ENCODE results near the gene TENM4. TPM values are rescaled to one million over a fixed set of nuclear protein-coding genes. Genes with fewer than 3 reads are reported as not detected.

The TENM4 gene
- polyA plus RNA-seq, 1 experiment, result 0.39 TPM

DNA sequence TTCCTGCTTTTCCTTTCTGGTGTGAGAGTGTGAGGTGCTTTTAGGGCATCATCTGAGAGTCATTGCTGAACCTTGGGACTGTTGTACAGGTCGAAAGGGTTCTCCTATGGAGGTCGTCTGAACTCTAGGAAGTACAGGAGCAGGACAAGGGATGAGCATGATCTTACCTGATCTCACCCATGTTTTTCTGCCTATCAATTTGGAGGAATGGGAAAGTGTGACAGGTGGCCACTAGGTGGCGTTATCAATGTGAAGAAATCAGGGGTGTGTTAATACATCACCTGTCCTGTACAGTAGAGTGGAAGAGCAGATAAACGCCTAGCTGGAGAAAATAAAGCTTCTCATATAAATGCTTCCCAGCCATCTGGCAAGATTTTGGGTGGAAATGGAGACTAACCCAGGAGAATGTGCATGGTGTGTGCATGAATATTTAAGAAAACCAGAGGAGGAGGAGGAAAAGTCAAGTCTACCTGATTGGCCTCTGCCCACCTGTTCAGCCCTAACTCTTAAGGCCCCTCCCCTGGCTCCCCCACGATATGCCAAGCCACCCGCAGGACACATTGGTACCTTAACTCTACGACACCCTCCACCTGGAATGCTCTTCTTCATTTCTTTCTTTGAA lies 794.2 kb downstream of the TENM4 start:
- ChIA-PET POLR2A (no interaction called here), CTCF (interaction anchor here (0.6 to 5.8 kb wide), 53 partner anchors 8 to 1510 kb away, joined by 3 to 77 read pairs (median 7); no protein-coding TSS in a partner anchor)
- no peaks in the 10 kb centered on the region for H3K36me3 ChIP-seq (ENCODE audit: control insufficient read depth, insufficient read depth, low read length)
- DNase-seq (ENCODE audit: low read depth), result no peak
- no peak overlapping the region for H3K4me3 ChIP-seq (ENCODE audit: low read depth, low read length)
- TF ChIP-seq, protein P1, sequence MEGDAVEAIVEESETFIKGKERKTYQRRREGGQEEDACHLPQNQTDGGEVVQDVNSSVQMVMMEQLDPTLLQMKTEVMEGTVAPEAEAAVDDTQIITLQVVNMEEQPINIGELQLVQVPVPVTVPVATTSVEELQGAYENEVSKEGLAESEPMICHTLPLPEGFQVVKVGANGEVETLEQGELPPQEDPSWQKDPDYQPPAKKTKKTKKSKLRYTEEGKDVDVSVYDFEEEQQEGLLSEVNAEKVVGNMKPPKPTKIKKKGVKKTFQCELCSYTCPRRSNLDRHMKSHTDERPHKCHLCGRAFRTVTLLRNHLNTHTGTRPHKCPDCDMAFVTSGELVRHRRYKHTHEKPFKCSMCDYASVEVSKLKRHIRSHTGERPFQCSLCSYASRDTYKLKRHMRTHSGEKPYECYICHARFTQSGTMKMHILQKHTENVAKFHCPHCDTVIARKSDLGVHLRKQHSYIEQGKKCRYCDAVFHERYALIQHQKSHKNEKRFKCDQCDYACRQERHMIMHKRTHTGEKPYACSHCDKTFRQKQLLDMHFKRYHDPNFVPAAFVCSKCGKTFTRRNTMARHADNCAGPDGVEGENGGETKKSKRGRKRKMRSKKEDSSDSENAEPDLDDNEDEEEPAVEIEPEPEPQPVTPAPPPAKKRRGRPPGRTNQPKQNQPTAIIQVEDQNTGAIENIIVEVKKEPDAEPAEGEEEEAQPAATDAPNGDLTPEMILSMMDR (IDR thresholded peaks at IDR 0.05; ENCODE audit: insufficient read depth, low read depth, low read length), result peak; percentile 72
- peaks cover 4% of the 10 kb centered on the region for H3K27me3 ChIP-seq (ENCODE audit: control insufficient read depth, insufficient read depth, low read length)

DNA sequence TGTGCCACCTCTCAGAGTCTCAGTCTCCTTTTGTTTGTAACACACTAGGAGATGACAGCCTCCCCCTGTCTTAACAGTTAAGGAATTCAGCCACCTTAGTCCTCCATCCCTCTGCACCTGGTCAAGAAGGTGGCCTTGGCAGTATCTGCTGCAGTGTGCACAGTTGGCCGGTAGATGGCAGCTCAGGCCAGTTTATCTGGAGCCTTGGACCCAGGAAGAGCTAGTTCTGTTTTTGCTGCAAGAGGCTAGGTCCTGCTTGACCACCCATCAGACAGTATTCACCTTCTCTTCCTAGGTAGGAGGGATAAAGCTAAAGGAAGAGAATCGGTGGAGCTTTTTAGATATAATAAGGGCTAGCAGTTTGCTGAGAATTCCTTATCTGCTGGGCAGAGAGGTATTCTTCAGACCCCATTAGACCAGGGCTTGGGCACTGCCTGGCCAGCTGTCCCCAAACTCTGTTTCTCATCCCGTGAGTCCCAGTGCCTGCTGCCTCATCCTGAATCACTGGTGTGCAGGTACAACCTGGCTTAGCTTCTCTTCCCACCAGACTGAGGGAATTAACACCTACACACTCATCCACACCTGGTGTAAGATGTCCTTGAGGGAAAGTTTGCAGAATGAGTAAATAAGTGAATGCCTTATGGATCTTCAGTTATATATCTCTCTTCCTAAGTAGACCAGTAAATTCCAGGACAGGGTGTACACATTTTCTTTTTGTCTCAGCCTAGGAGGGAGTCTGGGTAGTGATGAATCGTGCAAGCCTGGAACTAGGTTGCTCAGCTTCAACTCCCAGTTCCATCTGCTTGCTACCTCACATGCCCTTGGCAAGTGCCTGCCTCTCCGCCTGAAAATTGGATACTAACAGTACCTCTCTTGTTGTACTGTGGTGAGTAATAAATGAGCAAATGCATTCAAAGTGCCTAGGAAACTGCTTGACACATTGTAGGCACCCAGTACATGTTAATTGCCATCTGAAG lies 795.3 kb downstream of the TENM4 start:
- ChIA-PET CTCF (interaction anchor here (0.6 to 5.8 kb wide), 78 partner anchors 10 to 1511 kb away, joined by 3 to 77 read pairs (median 5); no protein-coding TSS in a partner anchor), POLR2A (no interaction called here)
- H3K27me3 ChIP-seq (ENCODE audit: control insufficient read depth, insufficient read depth, low read length), result peaks cover 4% of the 10 kb centered on the region
- TF ChIP-seq, protein P1 (IDR thresholded peaks at IDR 0.05; ENCODE audit: insufficient read depth, low read depth, low read length), result peak; percentile 90
- H3K4me3 ChIP-seq (ENCODE audit: low read depth, low read length), result no peak overlapping the region
- no peaks in the 10 kb centered on the region for H3K36me3 ChIP-seq (ENCODE audit: control insufficient read depth, insufficient read depth, low read length)
- DNase-seq (ENCODE audit: low read depth), result no peak

DNA sequence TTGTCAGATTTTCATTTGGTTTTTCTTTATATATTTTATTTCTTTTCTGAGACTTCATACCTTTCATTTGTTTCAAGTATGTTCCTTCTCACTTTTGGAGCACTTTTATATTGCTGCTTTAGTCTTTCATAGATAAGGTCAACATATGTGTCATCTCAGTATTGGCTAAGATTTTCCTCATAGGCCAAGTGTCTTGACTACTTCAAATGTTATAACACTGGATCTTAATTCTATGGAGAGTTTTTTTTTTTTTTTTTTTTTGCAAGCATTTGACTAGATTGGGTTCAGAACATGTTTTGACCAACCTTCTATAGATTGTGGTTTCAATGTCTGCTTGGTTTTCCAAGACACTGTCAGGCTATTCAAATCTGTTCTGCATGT lies 797.2 kb downstream of the TENM4 start:
- ChIA-PET CTCF (interaction anchor here (1.1 to 5.8 kb wide), 8 partner anchors 8 to 463 kb away, joined by 3 to 69 read pairs (median 18); no protein-coding TSS in a partner anchor), POLR2A (no interaction called here)
- no peaks in the 10 kb centered on the region for H3K36me3 ChIP-seq (ENCODE audit: control insufficient read depth, insufficient read depth, low read length)
- TF ChIP-seq, protein P1 (IDR thresholded peaks at IDR 0.05; ENCODE audit: insufficient read depth, low read depth, low read length), result no peak
- no peak overlapping the region for H3K4me3 ChIP-seq (ENCODE audit: low read depth, low read length)
- no peak for DNase-seq (ENCODE audit: low read depth)
- H3K27me3 ChIP-seq (ENCODE audit: control insufficient read depth, insufficient read depth, low read length), result peaks cover 4% of the 10 kb centered on the region

DNA sequence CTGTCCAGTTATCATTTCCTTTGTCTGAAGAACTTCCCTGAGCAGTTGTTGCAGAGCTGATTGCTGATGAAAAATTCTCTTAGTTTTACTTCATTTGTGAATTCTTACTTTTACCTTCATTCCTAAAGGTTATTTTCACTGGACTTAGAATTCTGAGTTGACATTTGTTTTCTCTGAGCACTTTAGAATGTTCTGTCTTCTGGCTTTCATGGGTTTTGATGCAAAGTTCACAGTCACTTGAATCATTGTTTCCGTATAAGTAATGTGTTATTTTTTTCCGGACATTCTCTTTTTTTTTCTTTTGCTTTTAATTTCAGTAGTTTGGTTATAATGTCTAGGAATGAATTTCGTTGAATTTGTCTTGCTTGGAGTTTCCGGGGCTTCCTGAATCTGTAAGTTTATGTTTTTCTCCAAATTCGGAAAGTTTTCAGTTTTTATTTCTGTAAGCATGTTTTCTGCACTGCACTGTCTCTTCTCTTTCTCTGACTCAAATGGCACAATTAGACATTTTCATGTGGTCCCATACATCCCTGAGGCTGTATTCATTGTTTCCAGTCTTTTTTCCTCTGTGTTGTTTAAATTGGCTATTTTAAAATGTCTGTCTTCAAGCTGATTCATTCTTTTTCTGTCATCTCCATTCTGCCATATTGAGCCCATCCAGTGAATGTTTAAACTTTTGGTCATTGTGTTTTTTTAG lies 797.7 kb downstream of the TENM4 start:
- POLR2A ChIA-PET, result no interaction called here
- Histone ChIP-seq H3K36me3 (ENCODE audit: control insufficient read depth, insufficient read depth, low read length) (no peaks in the 10 kb centered on the region), H3K4me3 (ENCODE audit: low read depth, low read length) (no peak overlapping the region), H3K27me3 (ENCODE audit: control insufficient read depth, insufficient read depth, low read length) (peaks cover 4% of the 10 kb centered on the region)
- DNase-seq (ENCODE audit: low read depth), result no peak
- TF ChIP-seq, protein P1 (IDR thresholded peaks at IDR 0.05; ENCODE audit: insufficient read depth, low read depth, low read length), result no peak
- CTCF ChIA-PET, result interaction anchor here (0.8 to 5.8 kb wide), 5 partner anchors 73 to 456 kb away, joined by 4 to 69 read pairs (median 28); no protein-coding TSS in a partner anchor

All from BJ (cell line).